Measurements from ENCODE around the gene VPS13A.

VPS13A gene

GRCh38 chr9:77177143-77177893 lies at the start of gene VPS13A:
Gene VPS13A (plus strand): TSS chr9:77177534. CDS start chr9:77177705, 171 bp downstream.
- peak; percentile 95 for DNase-seq
- in situ Hi-C loops (cut with MboI; ENCODE audit: low pct_unique_long_range_greater_than_20kb, low sequenced_read_pairs), result no loop called here

- DNase-seq, result no peak
- in situ Hi-C loops (cut with MboI; ENCODE audit: low pct_unique_long_range_greater_than_20kb, low sequenced_read_pairs), result no loop called here
These were observed 49.1 kb upstream of the VPS13A start for GRCh38 chr9:77128125-77128789.

DNA sequence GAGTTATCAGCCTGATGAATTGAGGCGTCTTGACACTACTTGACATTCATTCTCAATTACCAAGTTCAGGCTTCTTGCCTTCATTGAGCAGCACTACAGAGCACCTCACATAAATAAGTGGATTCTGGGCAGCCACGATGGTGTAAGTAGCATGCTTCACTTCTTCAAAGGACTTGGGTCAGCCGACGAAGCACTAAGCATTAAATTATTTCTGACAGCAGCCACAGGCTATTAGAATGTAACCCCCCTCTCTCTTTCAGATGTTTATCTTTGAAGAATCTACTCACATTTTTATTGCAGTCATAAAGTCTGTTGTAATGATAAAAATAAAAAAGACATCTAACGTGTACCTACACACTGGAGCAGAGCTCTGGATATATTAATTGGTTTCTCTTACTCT lies 45.9 kb upstream of the VPS13A start:
- in situ Hi-C loops (cut with MboI; ENCODE audit: low pct_unique_long_range_greater_than_20kb, low sequenced_read_pairs), result no loop called here
- no peak for DNase-seq

DNA sequence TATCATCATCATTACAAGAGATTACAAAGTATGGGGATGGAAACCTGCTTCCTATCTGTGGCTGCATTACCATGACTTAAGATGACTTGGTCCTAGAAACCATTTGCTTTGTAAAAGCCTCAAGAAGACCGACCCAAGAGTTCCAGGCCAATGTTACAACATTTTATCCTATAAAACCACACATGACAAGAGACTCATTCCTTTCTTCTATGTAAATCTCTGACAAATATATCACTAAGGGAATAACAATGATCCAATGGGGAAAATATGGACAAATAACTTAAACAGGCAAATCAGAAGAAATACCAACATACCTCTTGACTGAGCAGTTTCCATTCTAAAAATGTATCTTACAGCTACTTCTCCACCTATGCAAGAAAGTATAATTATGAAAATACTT lies 44.3 kb upstream of the VPS13A start:
- no peak for DNase-seq
- in situ Hi-C loops (cut with MboI; ENCODE audit: low pct_unique_long_range_greater_than_20kb, low sequenced_read_pairs), result no loop called here

GRCh38 chr9:77142366-77142765 lies 35.0 kb upstream of the VPS13A start:
- no peak for DNase-seq
- in situ Hi-C loops (cut with MboI; ENCODE audit: low pct_unique_long_range_greater_than_20kb, low sequenced_read_pairs), result no loop called here

DNA sequence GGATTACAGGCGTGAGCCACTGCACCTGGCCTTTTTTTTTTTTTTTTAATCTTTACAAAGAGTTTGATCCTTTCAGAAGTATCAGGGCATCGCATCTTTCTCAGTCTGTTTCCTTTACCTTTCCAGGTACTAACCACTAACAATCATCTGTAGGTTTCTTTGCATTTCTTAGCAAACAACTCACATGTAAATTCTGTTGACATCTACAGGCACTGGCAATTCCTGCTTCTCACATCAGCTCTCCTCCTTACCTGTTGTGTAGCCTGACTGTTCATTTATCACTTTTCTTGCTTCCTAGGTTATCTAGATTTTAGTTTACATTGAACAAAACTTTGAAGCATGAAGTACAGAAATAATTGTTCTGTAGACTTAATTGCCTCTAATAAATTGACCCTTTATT lies 27.5 kb upstream of the VPS13A start:
- in situ Hi-C loops (cut with MboI; ENCODE audit: low pct_unique_long_range_greater_than_20kb, low sequenced_read_pairs), result loop anchor here (25.0 kb wide), 1 partner anchor 138 kb away; the partner anchor contains the start of gene FOXB2
- DNase-seq, result no peak

- in situ Hi-C loops (cut with MboI; ENCODE audit: low pct_unique_long_range_greater_than_20kb, low sequenced_read_pairs), result loop anchor here (25.0 kb wide), 1 partner anchor 140 kb away; the partner anchor contains the start of gene FOXB2
- no peak for DNase-seq
These were observed 25.0 kb upstream of the VPS13A start for GRCh38 chr9:77152289-77152688.

DNA sequence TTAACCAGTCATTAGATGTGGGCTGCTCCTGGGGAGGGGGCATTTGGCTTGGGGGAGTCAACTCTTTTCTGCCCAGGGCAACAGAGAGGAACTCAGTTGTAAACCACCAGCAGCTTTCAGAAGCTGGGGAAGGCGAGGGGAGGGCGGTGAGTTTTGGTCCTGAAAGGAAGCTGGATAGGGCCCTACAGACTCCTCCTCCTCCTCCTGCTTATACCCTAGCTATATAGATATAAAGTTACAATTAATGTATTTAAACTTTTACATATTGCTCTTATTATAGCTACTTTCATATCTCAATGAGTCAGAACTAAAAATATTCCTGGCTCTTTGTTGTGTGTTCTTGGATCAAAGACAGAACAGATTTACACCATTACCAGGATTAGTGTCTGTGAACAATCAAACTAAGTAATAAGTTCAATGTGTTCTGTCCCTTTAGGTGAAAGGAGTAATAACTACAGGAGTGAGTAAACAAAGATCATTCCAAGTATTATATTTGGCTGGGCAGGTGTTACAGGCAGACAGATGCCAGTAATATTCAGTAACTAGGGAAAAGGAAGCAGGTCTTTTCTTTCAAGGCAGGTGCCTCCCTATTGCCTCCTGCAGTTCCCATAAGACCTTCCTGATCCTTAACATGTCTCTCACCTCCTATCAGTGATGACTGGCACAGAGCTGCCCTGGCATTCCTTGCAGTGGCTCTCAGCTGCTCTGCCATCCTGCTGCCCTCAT lies 20.5 kb upstream of the VPS13A start:
- in situ Hi-C loops (cut with MboI; ENCODE audit: low pct_unique_long_range_greater_than_20kb, low sequenced_read_pairs), result loop anchor here (25.0 kb wide), 1 partner anchor 145 kb away; the partner anchor contains the start of gene FOXB2
- no peak for DNase-seq

GRCh38 chr9:77158772-77159513 lies 18.4 kb upstream of the VPS13A start:
- DNase-seq, result no peak
- in situ Hi-C loops (cut with MboI; ENCODE audit: low pct_unique_long_range_greater_than_20kb, low sequenced_read_pairs), result loop anchor here (25.0 kb wide), 1 partner anchor 147 kb away; the partner anchor contains the start of gene FOXB2

DNA sequence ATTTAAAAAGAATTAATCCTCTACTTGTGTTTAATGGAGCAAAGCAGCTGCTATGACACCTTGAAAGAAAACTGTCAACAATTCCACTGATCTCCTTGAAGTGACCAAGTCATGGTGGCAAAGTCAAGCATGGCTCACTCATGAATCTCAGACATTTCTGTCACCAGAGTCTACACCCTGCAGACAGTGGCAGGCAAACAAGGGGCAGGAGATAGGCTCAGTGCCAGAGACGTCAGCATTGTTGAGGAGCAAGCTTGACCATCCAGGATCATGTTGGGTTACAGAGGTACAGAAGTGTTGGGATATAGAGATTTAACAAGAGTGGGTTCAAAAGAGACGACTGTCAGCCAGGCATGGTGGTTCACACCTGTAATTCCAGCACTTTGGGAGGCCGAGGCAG lies 16.1 kb upstream of the VPS13A start:
- DNase-seq, result no peak
- in situ Hi-C loops (cut with MboI; ENCODE audit: low pct_unique_long_range_greater_than_20kb, low sequenced_read_pairs), result loop anchor here (25.0 kb wide), 1 partner anchor 149 kb away; the partner anchor contains the start of gene FOXB2

GRCh38 chr9:77161966-77162365 lies 15.4 kb upstream of the VPS13A start:
- in situ Hi-C loops (cut with MboI; ENCODE audit: low pct_unique_long_range_greater_than_20kb, low sequenced_read_pairs), result loop anchor here (25.0 kb wide), 1 partner anchor 150 kb away; the partner anchor contains the start of gene FOXB2

DNA sequence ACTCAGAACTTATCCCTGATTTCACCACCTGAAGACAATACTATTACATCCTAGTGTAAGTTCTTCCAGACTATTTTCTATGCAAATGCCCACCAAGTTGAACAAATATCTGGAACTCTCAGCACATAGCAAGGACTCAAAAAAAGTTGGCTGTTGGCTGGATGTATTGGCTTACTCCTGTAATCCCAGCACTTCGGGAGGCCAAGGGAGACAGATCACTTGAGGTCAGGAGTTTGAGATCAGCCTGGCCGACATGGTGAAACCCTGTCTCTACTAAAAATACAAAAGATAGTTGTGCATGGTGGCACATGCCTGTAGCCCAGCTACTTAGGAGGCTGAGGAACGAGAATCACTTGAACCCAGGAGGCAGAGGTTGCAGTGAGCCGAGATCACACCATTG lies 15.0 kb upstream of the VPS13A start:
- DNase-seq, result no peak
- in situ Hi-C loops (cut with MboI; ENCODE audit: low pct_unique_long_range_greater_than_20kb, low sequenced_read_pairs), result loop anchor here (25.0 kb wide), 1 partner anchor 150 kb away; the partner anchor contains the start of gene FOXB2

More at GRCh38 chr9:77161966-77162365, 15.4 kb upstream of the VPS13A start:
- DNase-seq, result no peak

DNA sequence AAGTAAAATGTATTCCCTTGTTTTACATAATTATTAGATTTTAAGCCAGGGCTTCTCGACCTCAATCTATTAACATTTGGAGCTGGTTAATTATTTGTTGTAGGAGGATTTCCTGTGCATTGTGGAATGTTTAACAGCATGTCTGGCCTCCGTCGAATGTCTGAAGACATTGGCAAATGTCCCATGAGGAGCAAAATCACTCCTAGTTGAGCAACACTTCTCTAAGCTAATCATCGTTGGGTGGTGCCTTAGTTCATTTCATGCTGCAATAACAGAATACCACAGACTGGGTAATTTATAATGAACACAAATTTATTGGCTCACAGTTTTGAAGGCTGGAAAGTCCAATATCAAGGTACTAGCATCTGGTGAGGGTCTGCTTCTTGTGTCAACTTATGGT lies 13.4 kb upstream of the VPS13A start:
- in situ Hi-C loops (cut with MboI; ENCODE audit: low pct_unique_long_range_greater_than_20kb, low sequenced_read_pairs), result loop anchor here (25.0 kb wide), 1 partner anchor 152 kb away; the partner anchor contains the start of gene FOXB2
- DNase-seq, result no peak

GRCh38 chr9:77166193-77166592 lies 11.1 kb upstream of the VPS13A start:
- in situ Hi-C loops (cut with MboI; ENCODE audit: low pct_unique_long_range_greater_than_20kb, low sequenced_read_pairs), result loop anchor here (25.0 kb wide), 1 partner anchor 154 kb away; the partner anchor contains the start of gene FOXB2
- DNase-seq, result no peak

DNA sequence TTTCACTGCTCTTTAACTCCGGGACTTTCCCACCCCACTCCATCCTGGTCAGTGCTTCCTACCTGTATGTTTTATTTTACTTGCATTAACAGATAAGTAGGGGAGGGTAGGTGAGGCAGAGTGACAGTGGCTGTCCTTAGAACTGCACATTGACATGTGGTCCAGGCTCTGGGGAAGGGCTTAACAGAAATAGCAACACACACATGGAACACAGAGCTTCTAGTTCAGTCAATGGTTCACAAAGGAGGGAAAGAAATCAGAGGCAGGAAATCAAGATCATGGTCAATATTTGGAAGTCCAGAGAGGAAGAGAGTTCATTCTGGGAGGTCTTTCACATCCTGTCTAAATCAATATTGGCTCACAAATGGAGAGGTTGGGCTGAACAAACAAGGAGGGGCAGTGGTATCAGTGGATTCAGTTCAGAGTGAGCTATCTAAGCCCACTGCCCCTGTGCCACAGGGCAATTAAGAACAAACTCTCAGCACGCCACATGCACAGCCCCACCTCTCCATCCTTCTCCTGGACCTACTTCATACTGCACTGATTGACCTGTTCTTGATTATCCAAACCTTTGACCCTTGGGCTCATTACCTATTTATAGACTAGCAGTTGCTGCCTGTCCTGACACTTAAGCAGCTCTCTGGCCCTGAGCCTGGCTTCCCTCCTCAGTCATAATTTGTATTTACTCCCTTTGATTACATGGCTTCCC lies 6.2 kb upstream of the VPS13A start:
- in situ Hi-C loops (cut with MboI; ENCODE audit: low pct_unique_long_range_greater_than_20kb, low sequenced_read_pairs), result loop anchor here (25.0 kb wide), 1 partner anchor 159 kb away; the partner anchor contains the start of gene FOXB2

GRCh38 chr9:77175151-77175550 lies 2.2 kb upstream of the VPS13A start:
- no peak for DNase-seq
- in situ Hi-C loops (cut with MboI; ENCODE audit: low pct_unique_long_range_greater_than_20kb, low sequenced_read_pairs), result no loop called here

More for the DNA sequence above, 6.2 kb upstream of the VPS13A start:
- no peak for DNase-seq

- in situ Hi-C loops (cut with MboI; ENCODE audit: low pct_unique_long_range_greater_than_20kb, low sequenced_read_pairs), result no loop called here
- DNase-seq, result no peak
These were observed 1.2 kb upstream of the VPS13A start for GRCh38 chr9:77176106-77176505.

DNA sequence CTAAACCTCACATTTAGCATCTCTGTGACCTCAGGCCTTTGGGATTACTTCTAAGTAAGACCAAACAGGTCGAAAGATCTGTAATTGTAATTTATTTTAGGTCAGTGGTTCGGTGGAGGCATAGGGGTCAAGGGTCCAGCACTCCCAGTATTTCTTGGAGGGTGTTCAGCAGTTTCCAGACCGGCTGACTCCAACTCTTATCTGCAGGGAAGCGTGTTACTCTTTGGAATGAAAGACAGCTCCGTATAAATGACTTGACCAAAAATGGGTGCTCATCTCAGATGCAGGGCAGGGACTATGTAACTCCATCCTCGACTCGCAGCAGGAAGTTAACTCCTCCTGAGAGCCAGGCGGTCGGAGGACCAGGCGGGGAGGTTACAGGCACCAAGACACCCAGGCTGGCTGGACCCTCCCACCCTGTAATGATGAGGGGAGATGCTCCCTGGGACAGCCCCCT lies 620 bp upstream of the VPS13A start:
- DNase-seq, result no peak
- in situ Hi-C loops (cut with MboI; ENCODE audit: low pct_unique_long_range_greater_than_20kb, low sequenced_read_pairs), result no loop called here

All from KBM-7 (cell line).